Measurements from ENCODE around the gene COL26A1.
A peak's percentile ranks its signal among the peaks of the same experiment; 100 is the strongest.

COL26A1 gene

GRCh38 chr7:101537205-101537604, 174.5 kb downstream of the COL26A1 start:
- no peak for DNase-seq

DNA sequence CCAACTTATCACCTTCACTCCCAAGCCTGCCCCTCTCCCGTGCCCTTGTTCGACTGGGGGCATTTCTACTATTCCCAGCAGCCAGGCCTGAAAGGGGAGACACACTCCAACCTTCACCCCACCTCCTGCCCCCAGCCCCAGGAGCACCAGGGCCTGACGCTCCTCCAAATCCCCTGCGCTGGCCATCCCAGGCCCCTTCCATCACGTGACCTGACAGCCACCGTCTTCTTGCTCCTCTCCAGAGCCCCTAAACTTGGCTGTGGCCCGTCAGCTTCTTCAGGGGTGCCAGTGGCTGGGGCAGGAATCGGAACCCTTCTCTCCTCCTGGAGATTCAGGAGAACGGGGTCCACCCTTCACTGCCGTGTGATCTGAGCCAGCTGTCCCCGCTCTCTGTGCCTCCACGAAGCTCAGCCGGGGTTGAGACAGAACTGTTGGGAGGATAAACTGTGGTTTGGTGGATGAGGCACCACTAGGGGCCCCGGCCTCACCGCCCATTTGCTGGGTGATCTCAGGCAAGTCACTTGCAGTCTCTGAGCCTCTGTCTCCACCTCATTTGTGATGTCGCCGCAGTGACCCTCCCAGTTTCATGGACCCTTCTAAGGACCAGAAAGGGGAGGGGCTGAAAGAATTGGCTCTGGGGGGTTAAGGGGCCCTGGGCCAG, 175.4 kb downstream of the COL26A1 start:
- no peak for DNase-seq

GRCh38 chr7:101538596-101539459, 176.2 kb downstream of the COL26A1 start:
- DNase-seq: peak; percentile 34

- DNase-seq: no peak
Observed at GRCh38 chr7:101539784-101540183, 177.1 kb downstream of the COL26A1 start.

- peak; percentile 23 for DNase-seq
Observed at GRCh38 chr7:101542527-101543241, 180.0 kb downstream of the COL26A1 start.

DNA sequence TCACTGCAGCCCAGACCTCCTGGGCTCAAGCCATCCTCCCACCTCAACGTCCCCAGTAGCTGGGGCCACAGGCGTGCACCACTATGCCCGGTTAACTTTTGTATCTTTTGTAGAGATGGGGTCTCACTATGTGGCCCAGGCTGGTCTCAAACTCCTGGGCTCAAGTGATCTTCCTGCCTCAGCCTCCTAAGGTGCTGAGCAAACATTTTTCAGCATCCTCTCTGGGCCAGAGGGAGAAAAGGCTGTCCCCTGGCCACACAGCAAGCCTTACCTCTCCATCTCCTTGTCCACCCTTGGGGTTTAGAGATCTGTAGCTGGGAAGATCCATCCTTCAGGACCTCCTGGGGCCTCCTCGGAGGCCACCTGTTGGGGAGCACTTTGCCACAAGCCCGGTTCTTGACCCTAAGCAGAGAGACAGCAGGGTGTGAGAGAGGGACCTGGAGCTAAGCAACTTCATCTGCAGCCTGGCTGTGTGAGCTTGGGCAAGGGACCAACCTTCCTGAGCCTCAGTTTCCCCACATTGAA, 180.6 kb downstream of the COL26A1 start:
- DNase-seq: no peak

DNA sequence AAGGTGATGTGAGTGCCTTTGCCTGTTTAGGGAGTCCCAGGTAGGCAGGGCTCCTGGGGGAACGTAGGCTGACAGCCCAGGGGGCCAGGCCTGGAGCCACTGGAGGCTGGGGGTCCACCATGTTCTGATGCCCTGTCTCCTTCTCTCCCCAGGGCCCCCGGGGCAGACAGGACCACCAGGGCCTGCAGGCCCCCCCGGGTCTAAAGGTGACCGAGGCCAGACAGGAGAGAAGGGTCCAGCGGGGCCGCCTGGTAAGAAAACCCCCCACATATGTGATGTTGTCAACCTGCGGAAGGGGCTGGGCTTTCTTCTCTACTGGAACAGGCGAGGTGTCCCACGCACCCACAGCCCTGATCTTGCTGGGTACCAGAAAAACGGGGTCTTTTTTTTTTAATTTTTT, 181.2 kb downstream of the COL26A1 start:
- no peak for DNase-seq

DNA sequence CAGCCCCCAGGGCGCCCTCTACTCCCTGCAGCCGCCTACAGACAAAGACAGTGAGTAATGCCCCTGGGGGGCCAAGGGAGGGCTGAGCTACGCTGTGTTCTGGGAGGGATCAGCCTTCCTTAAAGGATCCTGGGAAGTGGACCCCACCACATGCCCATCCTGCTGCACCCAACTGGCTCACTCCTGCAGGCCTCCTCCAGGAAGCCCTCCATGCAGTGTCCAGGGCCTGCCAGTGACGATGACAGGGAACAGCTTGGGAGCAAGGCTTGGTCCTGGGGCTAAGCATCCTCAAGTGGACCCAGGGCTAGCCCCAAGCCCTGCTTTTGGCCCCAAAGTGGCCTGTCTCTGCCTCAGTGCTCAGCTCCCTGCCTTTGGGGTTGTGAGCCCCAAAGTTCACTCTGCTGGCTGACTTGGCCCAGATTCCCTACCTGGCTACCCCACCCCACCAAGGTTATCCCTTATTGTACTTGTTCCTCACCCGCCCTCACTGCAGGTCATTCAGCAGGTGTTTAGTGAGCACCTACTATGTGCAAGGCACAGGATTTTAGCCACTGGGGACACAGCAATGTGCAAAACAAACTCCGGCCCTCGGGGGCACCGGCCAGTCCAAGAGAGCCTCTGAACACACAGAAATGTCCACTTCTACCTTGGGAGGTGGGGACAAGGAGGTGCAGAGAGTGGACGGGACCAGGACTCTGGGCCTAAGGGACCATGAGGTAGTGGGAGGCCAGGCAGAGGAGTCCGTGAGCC, 182.9 kb downstream of the COL26A1 start:
- no peak for DNase-seq

GRCh38 chr7:101546308-101546936, 183.7 kb downstream of the COL26A1 start:
- DNase-seq: no peak

DNA sequence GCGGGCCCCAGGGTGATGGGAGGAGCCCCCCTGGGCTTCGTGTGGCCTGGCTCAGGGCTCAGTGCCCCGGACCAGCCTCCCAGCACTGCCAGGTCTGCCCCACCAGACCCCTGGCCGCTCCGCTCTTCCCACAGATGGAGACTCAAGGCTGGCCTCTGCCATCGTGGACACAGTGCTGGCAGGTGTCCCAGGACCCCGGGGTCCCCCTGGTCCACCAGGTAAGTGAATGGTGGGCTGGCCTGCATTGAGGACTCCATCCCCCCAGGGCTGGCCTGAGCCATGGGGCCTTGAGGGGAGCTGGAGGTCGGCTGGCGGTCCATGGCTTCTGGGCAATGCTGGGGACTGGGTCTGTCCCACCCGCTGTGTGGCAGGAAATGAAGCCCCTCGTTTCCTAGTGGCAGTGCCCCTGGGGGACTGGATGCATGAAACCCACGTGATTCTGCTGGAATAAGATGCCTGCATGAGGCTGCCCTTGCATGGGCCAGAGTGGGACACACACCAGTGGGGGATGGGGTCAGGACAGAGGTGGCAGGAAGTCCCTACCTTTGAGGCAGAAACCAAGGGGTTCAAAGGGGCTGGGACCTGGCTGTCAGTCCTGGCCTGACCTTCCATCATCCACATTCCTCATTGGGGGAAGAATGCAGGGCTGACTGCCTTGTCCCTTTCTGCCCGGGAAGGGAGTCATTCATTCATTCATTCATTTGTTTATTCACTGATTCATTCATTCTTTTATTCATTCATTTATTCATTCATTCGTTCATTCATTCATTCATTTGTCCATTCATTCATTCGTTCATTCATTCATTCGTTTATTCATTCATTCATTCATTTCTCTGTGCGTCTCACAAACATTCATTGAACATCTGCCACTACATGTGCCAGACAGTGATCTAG, 184.6 kb downstream of the COL26A1 start:
- no peak for DNase-seq

DNA sequence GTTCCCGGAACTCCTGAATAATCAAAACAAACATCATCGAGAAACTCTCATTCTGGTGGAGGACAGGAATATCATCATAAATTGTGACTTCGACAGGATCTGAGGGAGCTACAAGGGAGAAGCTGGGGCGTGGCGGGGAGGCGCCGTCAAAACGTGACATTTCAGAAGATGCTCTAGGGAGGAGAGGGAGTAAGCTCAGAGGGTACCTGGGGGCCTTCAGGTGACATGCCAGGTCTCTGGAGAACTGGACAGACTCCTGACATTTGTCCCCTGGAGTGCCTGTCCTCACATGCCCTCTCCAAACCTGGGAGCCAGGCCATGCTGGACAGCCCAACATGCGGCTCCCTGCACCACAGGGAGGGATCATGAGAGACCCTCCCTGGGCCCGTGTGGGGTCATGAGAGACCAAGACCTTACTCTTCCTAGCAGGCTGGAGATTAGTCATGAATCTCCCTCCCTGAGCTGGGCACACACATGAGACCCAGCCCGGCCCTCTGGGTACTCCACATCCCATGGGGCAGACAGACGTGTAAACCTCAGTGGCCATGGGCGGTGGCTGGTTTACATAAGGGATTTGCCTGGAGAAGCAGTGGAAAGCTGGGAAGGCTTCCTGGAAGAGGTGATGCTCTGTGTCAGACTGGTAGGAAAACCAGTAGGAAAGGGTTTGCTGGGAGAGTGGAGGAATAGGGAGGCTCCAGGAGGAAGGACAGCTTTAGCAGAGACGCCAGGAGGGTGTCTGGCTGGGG, 185.4 kb downstream of the COL26A1 start:
- no peak for DNase-seq

GRCh38 chr7:101549734-101550133, 187.1 kb downstream of the COL26A1 start:
- no peak for DNase-seq

DNA sequence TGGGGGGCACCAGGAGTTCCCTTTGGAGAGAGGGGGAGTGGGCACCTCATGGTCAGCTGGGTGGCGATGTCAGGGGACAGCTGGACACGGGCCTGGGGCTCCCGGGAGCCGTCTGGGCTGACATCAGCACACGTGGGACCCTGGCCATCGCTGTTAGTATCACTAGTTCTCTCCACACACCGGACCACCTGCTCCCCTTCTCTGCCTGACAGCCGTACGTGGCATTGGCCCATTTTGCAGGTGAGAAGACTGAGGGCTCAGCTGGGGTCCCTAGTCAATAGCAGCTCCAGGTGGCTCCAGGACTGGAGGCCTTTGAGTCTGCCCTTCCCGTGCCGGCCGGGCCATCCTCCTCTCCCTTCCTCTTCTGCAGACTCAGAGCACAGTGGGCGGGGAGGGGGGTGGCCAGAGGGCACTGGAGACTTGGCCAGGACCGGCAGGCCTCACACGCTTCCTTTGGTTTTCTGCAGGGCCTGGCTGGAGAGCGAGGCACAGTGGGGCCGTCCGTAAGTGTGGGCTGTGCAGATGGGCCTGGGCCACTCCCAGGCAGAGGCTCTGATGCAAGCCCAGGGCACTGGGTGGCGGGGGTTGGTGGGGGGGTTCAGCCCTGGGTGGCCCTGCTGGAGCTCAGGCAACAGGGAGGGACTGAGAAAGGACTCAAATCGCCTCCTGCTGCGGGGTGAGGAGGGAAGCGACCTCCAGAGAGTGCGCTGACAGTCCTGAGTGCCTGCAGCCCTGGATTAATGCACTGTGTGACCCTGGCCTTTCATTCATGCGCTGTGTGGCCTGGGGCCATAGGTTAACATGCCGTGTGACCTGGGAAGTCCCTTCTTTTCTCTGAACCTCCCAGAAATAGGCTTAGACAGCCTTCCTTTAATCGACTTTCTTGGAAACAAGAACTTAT, 188.2 kb downstream of the COL26A1 start:
- DNase-seq: no peak

- no peak for DNase-seq
Observed at GRCh38 chr7:101553018-101553770, 190.5 kb downstream of the COL26A1 start.

GRCh38 chr7:101553771-101554445, 191.2 kb downstream of the COL26A1 start:
- no peak for DNase-seq

GRCh38 chr7:101554584-101555268, 192.1 kb downstream of the COL26A1 start:
- DNase-seq: no peak

GRCh38 chr7:101555269-101555920, 192.7 kb downstream of the COL26A1 start:
- no peak for DNase-seq
